H1 (cell line): ENCODE measurements around the gene UCN3. TPM values are rescaled to one million over a fixed set of nuclear protein-coding genes. Genes with fewer than 3 reads are reported as not detected.

Experiments
- CTCF ChIA-PET: fragments of 300-600 bp; sonication (Branson Sonifier 250); formaldehyde crosslinking; loops from one replicate; lab custom pipeline; 2021; ENCODE audit not compliant: partially characterized antibody; lab: Charles Lee
- POLR2A ChIA-PET: fragments of 300-600 bp; sonication (Branson Sonifier 250); formaldehyde crosslinking; loops from one replicate; lab custom pipeline; 2021; ENCODE audit warnings: inconsistent platforms; ENCODE audit not compliant: partially characterized antibody; lab: Charles Lee
- DNase-seq, 2 experiments: peaks; one replicate each; pipeline versions ENCODE4 v3.0.0 to v3.0.0-alpha.2; 2010 to 2022; ENCODE audit warnings: low spot score in 2 of 2, low read depth in 1 of 2, mixed read lengths in 1 of 2
- FAIRE-seq: peaks from 2 replicates; lab custom pipeline; 2011; peaks lifted over from hg19 to GRCh38; lab: Jason Lieb, UNC
- H2AFZ ChIP-seq: 2 replicates; pipeline ENCODE4 v1.8.1; 2012; ENCODE audit warnings: low read length, inconsistent platforms
- H2AK5ac ChIP-seq: 2 replicates; pipeline ENCODE4 v1.6.1; 2013; ENCODE audit warnings: low read depth, low read length
- H2BK120ac ChIP-seq: replicated peaks from 2 replicates; pipeline ENCODE3; 2013; ENCODE audit warnings: low read depth, low read length, inconsistent platforms
- H2BK12ac ChIP-seq: 2 replicates; pipeline ENCODE4 v1.6.1; 2013; ENCODE audit warnings: low read depth, low read length
- H2BK15ac ChIP-seq: 2 replicates; pipeline ENCODE4 v1.6.1; 2013; ENCODE audit warnings: low read length
- H2BK20ac ChIP-seq: 2 replicates; pipeline ENCODE4 v1.6.1; 2013; ENCODE audit warnings: low read length
- H2BK5ac ChIP-seq: 2 replicates; pipeline ENCODE4 v1.6.1; 2013; ENCODE audit warnings: low read depth, low read length
- H3K14ac ChIP-seq: 2 replicates; pipeline ENCODE4 v1.6.1; 2013; ENCODE audit warnings: inconsistent platforms; ENCODE audit not compliant: insufficient read length
- H3K18ac ChIP-seq: 2 replicates; pipeline ENCODE4 v1.6.1; 2013; ENCODE audit warnings: low read length; ENCODE audit errors: extremely low read depth
- H3K23ac ChIP-seq: 2 replicates; pipeline ENCODE4 v1.6.1; 2013; ENCODE audit warnings: inconsistent platforms; ENCODE audit not compliant: insufficient read length
- H3K23me2 ChIP-seq: 2 replicates; pipeline ENCODE4 v1.6.1; 2013; ENCODE audit warnings: low read depth, low read length
- H3K27ac ChIP-seq: 2 replicates; pipeline ENCODE4 v1.6.1; 2011; ENCODE audit warnings: low read depth, low read length, inconsistent platforms
- H3K27me3 ChIP-seq, 4 experiments: replicated peaks in 1 of 4; 1 replicate in 1 of 4; 2 replicates in 3 of 4; pipeline versions ENCODE4 v1.6.1 to v1.8.1; 2011 to 2013; ENCODE audit warnings: low read length in 3 of 4, mild to moderate bottlenecking in 3 of 4, inconsistent platforms in 2 of 4, mixed read lengths in 2 of 4, moderate library complexity in 1 of 4; ENCODE audit not compliant: control insufficient read depth in 3 of 4, insufficient read depth in 3 of 4; ENCODE audit errors: extremely low read depth in 1 of 4
- H3K36me3 ChIP-seq, 4 experiments: 2 replicates each; pipeline versions ENCODE4 v1.6.1 to v1.8.1; 2011 to 2013; ENCODE audit warnings: mild to moderate bottlenecking in 4 of 4, low read length in 3 of 4, moderate library complexity in 2 of 4, control low read depth in 1 of 4, inconsistent platforms in 1 of 4; ENCODE audit not compliant: insufficient read depth in 4 of 4, control insufficient read depth in 2 of 4
- H3K4ac ChIP-seq: replicated peaks from 2 replicates; pipeline ENCODE3; 2013; ENCODE audit warnings: low read length, low read depth, mixed read lengths, inconsistent platforms; ENCODE audit not compliant: insufficient read length
- H3K4me1 ChIP-seq, 4 experiments: replicated peaks in 1 of 4; 1 replicate in 1 of 4; 2 replicates in 3 of 4; pipeline versions ENCODE4 v1.6.1 to v1.8.1; 2011 to 2013; ENCODE audit warnings: low read length in 3 of 4, inconsistent platforms in 2 of 4, mixed read lengths in 1 of 4; ENCODE audit not compliant: insufficient read depth in 4 of 4, control insufficient read depth in 3 of 4
- H3K4me2 ChIP-seq, 2 experiments: 2 replicates each; pipeline versions ENCODE4 v1.6.1 to v1.8.1; 2011 to 2013; ENCODE audit warnings: low read depth in 2 of 2, low read length in 2 of 2, control low read depth in 1 of 2, inconsistent platforms in 1 of 2, mild to moderate bottlenecking in 1 of 2; ENCODE audit not compliant: insufficient read depth in 1 of 2
- H3K4me3 ChIP-seq, 4 experiments: fragments of 200-600, 300-600 bp in 1 of 4; sonication (generic), shearing (Covaris generic), sonication (Bioruptor Twin) in 1 of 4; 2 replicates each; pipeline versions ENCODE4 v1.5.1 to v1.8.1; 2011 to 2016; ENCODE audit warnings: low read length in 4 of 4, low read depth in 3 of 4, control low read depth in 2 of 4, inconsistent platforms in 2 of 4, mild to moderate bottlenecking in 2 of 4, mixed read lengths in 1 of 4, moderate library complexity in 1 of 4; ENCODE audit not compliant: insufficient read depth in 2 of 4; ENCODE audit errors: extremely low read depth in 1 of 4
- H3K56ac ChIP-seq: replicated peaks from 2 replicates; pipeline ENCODE3; 2013; ENCODE audit warnings: low read depth, mild to moderate bottlenecking, mixed read lengths, low read length, inconsistent platforms; ENCODE audit not compliant: insufficient read length
- H3K79me1 ChIP-seq: 2 replicates; pipeline ENCODE4 v1.6.1; 2013; ENCODE audit warnings: low read depth, low read length, control low read depth
- H3K79me2 ChIP-seq, 2 experiments: 2 replicates each; pipeline versions ENCODE4 v1.6.1 to v1.8.1; 2012 to 2013; ENCODE audit warnings: low read length in 2 of 2, mild to moderate bottlenecking in 2 of 2, inconsistent platforms in 1 of 2; ENCODE audit not compliant: insufficient read depth in 2 of 2, control insufficient read depth in 1 of 2
- H3K9ac ChIP-seq, 4 experiments: replicated peaks in 1 of 4; 1 replicate in 1 of 4; 2 replicates in 3 of 4; pipeline versions ENCODE4 v1.6.1 to v1.8.1; 2011 to 2013; ENCODE audit warnings: low read depth in 3 of 4, low read length in 3 of 4, control low read depth in 2 of 4, mild to moderate bottlenecking in 2 of 4, moderate library complexity in 2 of 4, inconsistent platforms in 1 of 4; ENCODE audit errors: extremely low read depth in 1 of 4
- H3K9me3 ChIP-seq, 2 experiments: 2 replicates each; pipeline versions ENCODE4 v1.6.1 to v1.8.1; 2012 to 2013; ENCODE audit warnings: mild to moderate bottlenecking in 2 of 2, moderate library complexity in 2 of 2, control low read depth in 1 of 2, inconsistent platforms in 1 of 2, low read depth in 1 of 2, low read length in 1 of 2, mixed read lengths in 1 of 2; ENCODE audit not compliant: insufficient read depth in 2 of 2
- H4K20me1 ChIP-seq, 2 experiments: replicated peaks in 1 of 2; 2 replicates each; pipeline versions ENCODE3 to v1.8.1; 2011 to 2013; ENCODE audit warnings: inconsistent platforms in 2 of 2, low read length in 2 of 2, mild to moderate bottlenecking in 1 of 2; ENCODE audit not compliant: insufficient read depth in 2 of 2, control insufficient read depth in 1 of 2
- H4K5ac ChIP-seq: 2 replicates; pipeline ENCODE4 v1.6.1; 2013; ENCODE audit warnings: low read length, low read depth, mixed read lengths, inconsistent platforms; ENCODE audit not compliant: insufficient read length
- H4K8ac ChIP-seq: 2 replicates; pipeline ENCODE4 v1.8.0; 2013; ENCODE audit warnings: mild to moderate bottlenecking, moderate library complexity, low read length, inconsistent platforms; ENCODE audit not compliant: insufficient read depth; ENCODE audit errors: extremely low read depth
- H4K91ac ChIP-seq: replicated peaks from 2 replicates; pipeline ENCODE3; 2013; ENCODE audit warnings: low read length, mixed read lengths, inconsistent platforms; ENCODE audit not compliant: insufficient read length
- FOSL1 ChIP-seq: IDR thresholded peaks from 2 replicates; pipeline ENCODE4 v1.6.1; 2011; ENCODE audit warnings: mild to moderate bottlenecking, low read depth, low read length, moderate library complexity; ENCODE audit not compliant: insufficient read depth
- GTF2F1 ChIP-seq: IDR thresholded peaks from 2 replicates; pipeline ENCODE4 v1.6.1; 2012; ENCODE audit warnings: low read depth, low read length, improper control_type of control experiment, borderline replicate concordance
- RFX5 ChIP-seq: IDR thresholded peaks from 2 replicates; pipeline ENCODE4 v1.6.1; 2011; ENCODE audit warnings: low read depth, low read length, improper control_type of control experiment, borderline replicate concordance
- RNF2 ChIP-seq: fragments of 200-900, 300-1000 bp; sonication (generic); IDR thresholded peaks from 2 replicates; pipeline ENCODE4 v1.7.1; 2016; ENCODE audit warnings: borderline replicate concordance, low read depth, mild to moderate bottlenecking, antibody characterized with exemption, low read length; ENCODE audit not compliant: poor library complexity, severe bottlenecking; ENCODE audit errors: missing control alignments
- WGBS, 2 experiments: shearing (Covaris generic) in 1 of 2; methylation state at CpG; one replicate each; pipeline versions ENCODE4 v1.1.6 to v1.1.7; 2013 to 2015; ENCODE audit warnings: low lambda C conversion rate in 2 of 2, mixed read lengths in 2 of 2, inconsistent platforms in 1 of 2, low coverage in 1 of 2, missing lambda C conversion rate in 1 of 2; ENCODE audit not compliant: insufficient replicate concordance in 2 of 2, insufficient coverage in 1 of 2, insufficient read length in 1 of 2; ENCODE audit errors: extremely low coverage in 1 of 2, missing lambda C conversion rate in 1 of 2; 5-methylcytosine and 5-hydroxymethylcytosine counted together
- polyA plus RNA-seq, 7 experiments: library from polyadenylated mRNA; depleted of rRNA in 3 of 7; stranded (reverse) in 5 of 7; unstranded in 2 of 7; fragments of >200 nt in 5 of 7; fragments of 200-250 nt in 2 of 7; gene quantifications; 1 replicate in 5 of 7; 2 replicates in 1 of 7; 4 replicates in 1 of 7; pipeline versions ENCODE4 v1.2.1 to v1.2.3, GENCODE V29; 2011 to 2013; ENCODE audit warnings: missing spikeins in 2 of 7, mixed read lengths in 2 of 7
- total RNA-seq: library from RNA; stranded (reverse); fragmentation: NEBNext Ultra II Directional; extraction: Animal tissue kit (Norgen Biotek cat#: 25700); gene quantifications from 2 replicates; pipeline ENCODE4 v1.2.1, GENCODE V29; 2021
- TF ChIP-seq, protein P1 (sequence below): IDR thresholded peaks from 2 replicates; pipeline ENCODE4 v1.6.1; 2012; ENCODE audit warnings: inconsistent platforms

Gene UCN3
- total and polyA plus RNA-seq, 2 of the 8 experiments (the other 6 are each of a cell fraction or from before 2014, with no cell fraction given), result not detected

DNA sequence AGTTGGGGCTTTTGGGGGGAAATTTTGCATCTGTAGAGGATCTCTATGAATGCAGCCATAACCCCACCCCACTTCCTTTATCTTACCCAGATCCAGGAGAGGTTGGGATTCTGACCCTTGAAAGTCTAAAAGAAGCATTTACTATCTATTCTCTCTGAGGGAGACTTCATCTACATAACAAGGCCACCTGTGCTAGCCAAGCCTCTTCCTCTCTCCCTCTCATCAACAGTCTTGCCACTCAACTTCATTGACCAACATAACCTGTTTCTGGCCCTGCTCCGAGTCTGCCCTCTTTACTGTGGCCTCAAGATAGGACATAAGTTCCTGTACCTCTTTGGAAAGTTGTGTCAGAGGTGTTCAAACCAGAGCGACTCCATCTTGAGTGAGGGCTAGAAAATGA lies 20.5 kb downstream of the UCN3 start:
- CTCF ChIA-PET, result interaction anchor here (0.5 to 0.8 kb wide), 2 partner anchors 189 to 243 kb away, joined by 3 to 4 read pairs; partner anchors contain the start of gene AKR1C4
- H3K4me3 ChIP-seq, result no peak overlapping the region
- H4K8ac ChIP-seq, result no peak overlapping the region
- no peak overlapping the region; the same call in 1 of the 2 replicates for H2AK5ac ChIP-seq
- H3K4me1 ChIP-seq, result no peaks in the 10 kb centered on the region; a peak in 1 of 7 replicates
- no peak overlapping the region for H3K27ac ChIP-seq
- H2AFZ ChIP-seq, result no peak overlapping the region
- peaks cover 5 to 8% of the 10 kb centered on the region in 2 experiments; a peak in 2 of 4 replicates for H3K9me3 ChIP-seq
- FAIRE-seq (no peak), DNase-seq (peak; percentile 15 to 44)
- no peak overlapping the region for H2BK15ac ChIP-seq
- H2BK5ac ChIP-seq, result no peak overlapping the region
- no peak overlapping the region for H2BK120ac ChIP-seq
- no peak overlapping the region for H4K91ac ChIP-seq
- no peak overlapping the region for H3K23ac ChIP-seq
- H3K4ac ChIP-seq, result no peak overlapping the region
- no peaks in the 10 kb centered on the region for H3K36me3 ChIP-seq
- H4K20me1 ChIP-seq, result peaks cover 0 to 1% of the 10 kb centered on the region in 2 experiments
- no peak overlapping the region for H3K9ac ChIP-seq
- TF ChIP-seq RNF2 (no peak), FOSL1 (no peak), RFX5 (no peak), GTF2F1 (no peak)
- TF ChIP-seq, protein P1, sequence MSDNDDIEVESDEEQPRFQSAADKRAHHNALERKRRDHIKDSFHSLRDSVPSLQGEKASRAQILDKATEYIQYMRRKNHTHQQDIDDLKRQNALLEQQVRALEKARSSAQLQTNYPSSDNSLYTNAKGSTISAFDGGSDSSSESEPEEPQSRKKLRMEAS, result no peak
- no peak overlapping the region for H3K14ac ChIP-seq
- H2BK12ac ChIP-seq, result no peak overlapping the region
- H3K56ac ChIP-seq, result no peak overlapping the region
- WGBS, 2 experiments, result 78% methylated on average over 2 of the region's 2 CpGs; no CpG with 5 or more reads in 1 of the 2 experiments
- H3K23me2 ChIP-seq, result peaks cover 7% of the 10 kb centered on the region; the same call in 1 of the 2 replicates
- H3K27me3 ChIP-seq, result no peaks in the 10 kb centered on the region
- H3K79me2 ChIP-seq, result no peaks in the 10 kb centered on the region
- 0 out of 4 replicates have a peak overlapping the region, but pooled peaks of 1 of the 2 experiments have one; percentile 20 for H3K4me2 ChIP-seq
- H3K18ac ChIP-seq, result no peak overlapping the region
- no peaks in the 10 kb centered on the region for H3K79me1 ChIP-seq
- POLR2A ChIA-PET, result no interaction called here
- H2BK20ac ChIP-seq, result no peak overlapping the region
- no peak overlapping the region for H4K5ac ChIP-seq
